ENCODE measurements around the gene TMEM203.

- TF ChIP-seq CTCF (conservative IDR thresholded peaks at IDR 0.05; ENCODE audit: low read length) = peak; percentile 99
- no peak for TF ChIP-seq EZH2phosphoT487 (IDR thresholded peaks at IDR 0.05; ENCODE audit: borderline replicate concordance, low read depth, low read length)
These were observed 30.9 kb upstream of the TMEM203 start for GRCh38 chr9:137236238-137236935.
